Ovary (tissue), 9 donors: ENCODE data around the gene IL36A. TPM values are rescaled to one million over a fixed set of nuclear protein-coding genes. Genes with fewer than 3 reads are reported as not detected.

ENCODE experiments used
- DNase-seq, 5 donors: peaks; one replicate each; pipeline ENCODE4 v3.0.0-alpha.2; 2019 to 2020
- H3K27ac ChIP-seq, 2 donors: fragments of 200-600 bp; one replicate each; pipeline versions ENCODE4 v1.5.1 to v1.8.0; 2019 to 2022
- H3K27me3 ChIP-seq: fragments of 200-600 bp; one replicate; pipeline ENCODE4 v1.8.0; 2022
- H3K36me3 ChIP-seq: fragments of 200-600 bp; sonication (generic); one replicate; pipeline ENCODE4 v1.5.1; 2019
- H3K4me1 ChIP-seq: one replicate; pipeline ENCODE4 v1.8.1; 2013; ENCODE audit warnings: mild to moderate bottlenecking, moderate library complexity; ENCODE audit not compliant: insufficient read depth
- H3K4me3 ChIP-seq: fragments of 200-600 bp; sonication (generic); one replicate; pipeline ENCODE4 v1.5.1; 2017
- H3K9me3 ChIP-seq, 2 donors: fragments of 200-600 bp in 1 of 2; sonication (generic) in 1 of 2; one replicate each; pipeline versions ENCODE4 v1.5.1 to v1.8.1; 2013 to 2019; ENCODE audit warnings: mild to moderate bottlenecking in 1 of 2, moderate library complexity in 1 of 2
- CTCF ChIP-seq, 3 donors: fragments of 450-650 bp in 2 of 3; fragments of 200-600 bp in 1 of 3; IDR thresholded peaks; one replicate each; pipeline versions ENCODE4 v1.5.1 to v1.8.0; 2016 to 2022; ENCODE audit warnings: antibody characterized with exemption in 3 of 3, mild to moderate bottlenecking in 1 of 3
- EP300 ChIP-seq: sonication (generic); formaldehyde crosslinking; IDR thresholded peaks from one replicate; pipeline ENCODE4 v1.6.1; 2017; ENCODE audit warnings: antibody characterized with exemption
- POLR2A ChIP-seq: fragments of 450-650 bp; IDR thresholded peaks from one replicate; pipeline ENCODE4 v1.6.1; 2017; ENCODE audit warnings: antibody characterized with exemption, mild to moderate bottlenecking, moderate library complexity
- WGBS, 3 donors: extraction: QIAGEN DNeasy Blood & Tissue Kit in 1 of 3; methylation state at CpG; one replicate each; pipeline versions ENCODE4 v1.1.5 to v1.1.7; 2013 to 2017; 5-methylcytosine and 5-hydroxymethylcytosine counted together
- intact Hi-C, 4 donors: fragments of 100-400 bp; cut with DNase I; formaldehyde crosslinking; loops; one replicate each; pipeline versions ENCODE4 v1.11.0 to v1.15.1; 2022 to 2023
- polyA plus RNA-seq, 2 donors: library from polyadenylated mRNA; stranded (reverse); fragments of 200-250 nt in 1 of 2; fragments of 350-450 nt in 1 of 2; fragmentation: Illumina TruSeq in 1 of 2; extraction: RNeasy Lipid Tissue Mini Kit (QIAGEN cat#74804) in 1 of 2; gene quantifications; one replicate each; pipeline ENCODE4 v1.2.3, GENCODE V29; 2013 to 2014
- total RNA-seq, 7 donors: library from RNA; depleted of rRNA in 2 of 7; stranded (reverse); fragments of >200 nt in 2 of 7; fragmentation: NEBNext Ultra II Directional in 3 of 7; extraction: Animal tissue kit (Norgen Biotek cat#: 25700) in 3 of 7; gene quantifications; one replicate each; pipeline versions ENCODE4 v1.1.0 to v1.2.4, GENCODE V29; 2016 to 2023
- donor health status: DM: no; HTN: no; CAD: no; lungs with moderate emphysema.
- donor health status: DM: no; HTN: no; CAD: no.
- donor health status: Bipolar disorder and iron deficiency.
- donor health status: DM: yes; HTN: yes; CAD: no.
- donor health status: DM: no; HTN: no; CAD: no.
- donor health status: DM: yes; HTN: yes; CAD: no.

Gene IL36A
- total and polyA plus RNA-seq, 9 donors: not detected

GRCh38 chr2:112973156-112973555 is 32.1 kb upstream of the IL36A start:
- Histone ChIP-seq H3K36me3 (no peaks in the 10 kb centered on the region), H3K4me1 (no peaks in the 10 kb centered on the region), H3K27ac (no peak overlapping the region), H3K27me3 (no peaks in the 10 kb centered on the region), H3K4me3 (no peak overlapping the region), H3K9me3 (no peaks in the 10 kb centered on the region)
- DNase-seq: no peak
- no peak for TF ChIP-seq EP300
- no peak for TF ChIP-seq POLR2A
- TF ChIP-seq CTCF (IDR thresholded peaks at IDR 0.05): no peak
- WGBS, 3 donors: 31 to 66% (median 31%) methylated on average over 2 of the region's 2 CpGs
- intact Hi-C loops: no loop called here

GRCh38 chr2:112977559-112978056 is 27.7 kb upstream of the IL36A start, which contains the start of gene IL36G:
Gene IL36G, plus strand, starts transcription at chr2:112978006. Its CDS starts 633 bp downstream, at chr2:112978639.
- intact Hi-C loops: no loop called here
- no peaks in the 10 kb centered on the region for H3K9me3 ChIP-seq
- H3K27ac ChIP-seq: no peak within 1 kb of the TSS
- no peaks in the 10 kb centered on the region for H3K27me3 ChIP-seq
- TF ChIP-seq EP300: no peak
- no peak for TF ChIP-seq CTCF (IDR thresholded peaks at IDR 0.05)
- TF ChIP-seq POLR2A: no peak
- 58 to 69% (median 64%) methylated on average over 7 of the region's 7 CpGs for WGBS, 3 donors
- no peaks in the 10 kb centered on the region for H3K36me3 ChIP-seq
- no peak for DNase-seq
- H3K4me3 ChIP-seq: no peak within 1 kb of the TSS
- no peaks in the 10 kb centered on the region for H3K4me1 ChIP-seq

GRCh38 chr2:112979731-112980130 is 25.5 kb upstream of the IL36A start:
- 93 to 95% (median 93%) methylated on average over 1 of the region's 1 CpG for WGBS, 3 donors
- H3K9me3 ChIP-seq: no peaks in the 10 kb centered on the region
- TF ChIP-seq POLR2A: no peak
- TF ChIP-seq EP300: no peak
- TF ChIP-seq CTCF (IDR thresholded peaks at IDR 0.05): no peak

GRCh38 chr2:112980537-112980936 is 24.7 kb upstream of the IL36A start:
- whole genome bisulfite sequencing, 3 donors: 64 to 71% (median 67%) methylated on average over 1 of the region's 1 CpG
- H3K4me1 ChIP-seq: no peaks in the 10 kb centered on the region
- no peaks in the 10 kb centered on the region for H3K9me3 ChIP-seq
- intact Hi-C loops: no loop called here
- no peaks in the 10 kb centered on the region for H3K36me3 ChIP-seq
- TF ChIP-seq EP300: no peak
- TF ChIP-seq CTCF (IDR thresholded peaks at IDR 0.05): no peak
- no peak for TF ChIP-seq POLR2A
- no peaks in the 10 kb centered on the region for H3K27me3 ChIP-seq
- H3K27ac ChIP-seq: no peak overlapping the region
- no peak overlapping the region for H3K4me3 ChIP-seq
- DNase-seq: no peak

More at GRCh38 chr2:112979731-112980130, 25.5 kb upstream of the IL36A start:
- H3K36me3 ChIP-seq: no peaks in the 10 kb centered on the region
- intact Hi-C loops: no loop called here
- H3K27ac ChIP-seq: no peak overlapping the region
- H3K4me3 ChIP-seq: no peak overlapping the region
- H3K27me3 ChIP-seq: no peaks in the 10 kb centered on the region
- no peaks in the 10 kb centered on the region for H3K4me1 ChIP-seq
- DNase-seq: no peak
